ENCODE measurements around the gene LIMA1. TPM values are rescaled to one million over a fixed set of nuclear protein-coding genes. Genes with fewer than 3 reads are reported as not detected.
A peak's percentile ranks its signal among the peaks of the same experiment; 100 is the strongest.

The LIMA1 gene
- total and polyA plus RNA-seq, 9 of the 15 experiments (the other 6 are each of a cell fraction or from before 2014, with no cell fraction given) = 20.2 to 37.8 (median 27.3) TPM

GRCh38 chr12:50246873-50247612, 36.3 kb downstream of the LIMA1 start:
- intact Hi-C loops (cut with micrococcal nuclease) = no loop called here
- ChIA-PET CTCF (ENCODE audit: low intra/inter-chr PET ratio) (no interaction called here), POLR2A (interaction anchor here (0.6 to 1.7 kb wide), 10 partner anchors 9 to 259 kb away, joined by 3 to 4 read pairs (median 3); no protein-coding TSS in a partner anchor)
- H3K4me3 ChIP-seq = peak overlapping the region; percentile 13; the same call in 1 of the 2 replicates
- WGBS (ENCODE audit: insufficient coverage, low coverage, missing lambda C conversion rate) = 10% methylated on average over 3 of the region's 3 CpGs
- peak overlapping the region; percentile 97 for H3K27ac ChIP-seq (ENCODE audit: extremely low read depth, low read depth, low read length)
- BruUV-seq (replicated peaks) = no TSS peak
- FAIRE-seq (peak; percentile 97), ATAC-seq (peak; percentile 83), DNase-seq (ENCODE audit: extremely low read depth in 1 of 4, low spot score in 3 of 4) (peak; percentile 73 to 92 (median 76))
- H3K36me3 ChIP-seq (ENCODE audit: control insufficient read depth, insufficient read depth, low read length) = no peaks in the 10 kb centered on the region
- H3K4me1 ChIP-seq (replicated peaks in 1 of 2; ENCODE audit: control insufficient read depth in 2 of 2, insufficient read depth in 2 of 2, low read length in 2 of 2) = peaks cover 30 to 49% of the 10 kb centered on the region in 2 experiments; a peak in 4 of 5 replicates
- H3K9ac ChIP-seq (ENCODE audit: insufficient read depth in 1 of 2, low read depth in 2 of 2, low read length in 2 of 2) = peak overlapping the region; percentile 71 to 85; a peak in 3 of 4 replicates
- no peaks in the 10 kb centered on the region for H3K9me3 ChIP-seq (replicated peaks; ENCODE audit: control insufficient read depth, insufficient read depth, low read depth, low read length)
- no peaks in the 10 kb centered on the region for H3K9me1 ChIP-seq (ENCODE audit: control insufficient read depth, insufficient read depth, low read length)
- H3K79me2 ChIP-seq (ENCODE audit: control insufficient read depth, insufficient read depth, low read length) = peaks cover 7% of the 10 kb centered on the region
- no peaks in the 10 kb centered on the region for H3K27me3 ChIP-seq (ENCODE audit: control insufficient read depth in 2 of 2, insufficient read depth in 2 of 2, low read length in 2 of 2)
- no peaks in the 10 kb centered on the region for H4K20me1 ChIP-seq (replicated peaks; ENCODE audit: control insufficient read depth, insufficient read depth, low read length)
- in situ Hi-C loops (cut with MboI) = no loop called here
- H3K4me2 ChIP-seq (ENCODE audit: insufficient read depth, low read length) = peak overlapping the region; percentile 82
- peak overlapping the region; percentile 86 for H2AFZ ChIP-seq (ENCODE audit: low read depth, low read length)
- TF ChIP-seq WHSC1 (IDR thresholded peaks at IDR 0.05; ENCODE audit: low read length) (no peak), ERF (CRISPR knock-in tag; IDR thresholded peaks at IDR 0.05) (no peak), ZNF316 (IDR thresholded peaks at IDR 0.05) (peak; percentile 84), TCFL5 (CRISPR knock-in tag; conservative IDR thresholded peaks at IDR 0.05) (no peak), ZNF274 (IDR thresholded peaks at IDR 0.05; ENCODE audit: borderline replicate concordance, low read depth, low read length) (no peak), POLR2H (tag; IDR thresholded peaks at IDR 0.05; ENCODE audit: low read depth) (no peak), GTF2A2 (tag; IDR thresholded peaks at IDR 0.05) (no peak), CBFA2T3 (IDR thresholded peaks at IDR 0.05) (peak; percentile 87), ZNF277 (CRISPR knock-in tag; IDR thresholded peaks at IDR 0.05; ENCODE audit: borderline replicate concordance) (no peak), ZNF778 (CRISPR knock-in tag; IDR thresholded peaks at IDR 0.05) (no peak), FOXM1 (IDR thresholded peaks at IDR 0.05; ENCODE audit: low read depth) (peak; percentile 20; the same call in 1 of the 2 replicates), FOXM1 (CRISPR knock-in tag; IDR thresholded peaks at IDR 0.05; ENCODE audit: low read depth) (no peak), SIN3A (IDR thresholded peaks at IDR 0.05; ENCODE audit: borderline replicate concordance in 2 of 2, control insufficient read depth in 1 of 2, low read depth in 2 of 2, low read length in 2 of 2) (peak; percentile 37 to 57; a peak in 1 of 4 replicates), NR0B1 (IDR thresholded peaks at IDR 0.05; ENCODE audit: partially characterized antibody) (no peak), SMAD2 (IDR thresholded peaks at IDR 0.05; ENCODE audit: low read depth, low read length) (no peak), HDAC6 (IDR thresholded peaks at IDR 0.05; ENCODE audit: low read depth, low read length) (no peak), SRSF3 (IDR thresholded peaks at IDR 0.05; ENCODE audit: insufficient read depth, low read length) (no peak), ZNF324 (CRISPR knock-in tag; IDR thresholded peaks at IDR 0.05) (no peak), SP2 (IDR thresholded peaks at IDR 0.05; ENCODE audit: extremely low read depth, low read depth, low read length, poor library complexity, severe bottlenecking) (no peak), ATF4 (CRISPR knock-in tag; IDR thresholded peaks at IDR 0.05) (no peak)
